Liver (tissue), 3 donors: Measurements from ENCODE around the gene UNC93B1.

Experiments
- CTCF ChIP-seq: fragments of 150-350 bp; IDR thresholded peaks from 2 replicates; pipeline ENCODE4 v1.5.1; 2017; ENCODE audit warnings: improper control_type of control experiment, low read depth, low read length; ENCODE audit not compliant: missing input control
- EGR1 ChIP-seq, 2 donors: IDR thresholded peaks; 2 replicates each; pipeline ENCODE4 v1.6.1; 2016 to 2018; ENCODE audit warnings: antibody characterized with exemption in 2 of 2, low read depth in 2 of 2
- GABPA ChIP-seq, 2 donors: IDR thresholded peaks in 1 of 2; conservative IDR thresholded peaks in 1 of 2; 2 replicates each; pipeline ENCODE4 v1.6.1; 2016; ENCODE audit warnings: antibody characterized with exemption in 2 of 2, mild to moderate bottlenecking in 1 of 2, moderate library complexity in 1 of 2
- HNF4A ChIP-seq, 2 donors: conservative IDR thresholded peaks; 2 replicates each; pipeline ENCODE4 v1.6.1; 2016; ENCODE audit warnings: antibody characterized with exemption in 2 of 2, mild to moderate bottlenecking in 2 of 2
- JUND ChIP-seq, 2 donors: IDR thresholded peaks; 2 replicates each; pipeline ENCODE4 v1.6.1; 2016; ENCODE audit warnings: antibody characterized with exemption in 2 of 2
- MAX ChIP-seq: IDR thresholded peaks from 2 replicates; pipeline ENCODE4 v1.6.1; 2016; ENCODE audit warnings: antibody characterized with exemption
- RAD21 ChIP-seq, 2 donors: IDR thresholded peaks; 2 replicates each; pipeline ENCODE4 v1.6.1; 2016; ENCODE audit warnings: antibody characterized with exemption in 2 of 2, mild to moderate bottlenecking in 2 of 2
- REST ChIP-seq: IDR thresholded peaks from 2 replicates; pipeline ENCODE4 v1.6.1; 2016; ENCODE audit warnings: antibody characterized with exemption, mild to moderate bottlenecking
- SP1 ChIP-seq: IDR thresholded peaks from 2 replicates; pipeline ENCODE4 v1.6.1; 2018; ENCODE audit warnings: antibody characterized with exemption, mild to moderate bottlenecking
- TAF1 ChIP-seq: conservative IDR thresholded peaks from 2 replicates; pipeline ENCODE4 v1.6.1; 2016; ENCODE audit warnings: antibody characterized with exemption, mild to moderate bottlenecking
- YY1 ChIP-seq: IDR thresholded peaks from 2 replicates; pipeline ENCODE4 v1.6.1; 2016; ENCODE audit warnings: antibody characterized with exemption, mild to moderate bottlenecking
- ZBTB33 ChIP-seq: IDR thresholded peaks from 2 replicates; pipeline ENCODE4 v1.6.1; 2016; ENCODE audit warnings: antibody characterized with exemption
- donor health status: healthy.
- donor health status: healthy.

GRCh38 chr11:68028802-68029545 is 25.1 kb upstream of the UNC93B1 start:
- TF ChIP-seq CTCF: no peak
- no peak for TF ChIP-seq MAX
- no peak for TF ChIP-seq TAF1
- no peak for TF ChIP-seq GABPA (IDR thresholded peaks at IDR 0.05 in 1 of 2, conservative IDR thresholded peaks at IDR 0.05 in 1 of 2)
- TF ChIP-seq YY1: no peak
- no peak for TF ChIP-seq HNF4A (conservative IDR thresholded peaks at IDR 0.05)
- no peak for TF ChIP-seq REST
- no peak for TF ChIP-seq JUND (IDR thresholded peaks at IDR 0.05)
- no peak for TF ChIP-seq SP1
- TF ChIP-seq RAD21 (IDR thresholded peaks at IDR 0.05): no peak
- TF ChIP-seq ZBTB33: no peak
- no peak for TF ChIP-seq EGR1 (IDR thresholded peaks at IDR 0.05; ENCODE audit: low read depth in 2 of 2)
